ENCODE measurements around the gene NXPH3.

GRCh38 chr17:49576088-49576916, 631 bp downstream of the NXPH3 start:
- no peak for TF ChIP-seq POLR2A (IDR thresholded peaks at IDR 0.05; ENCODE audit: low read depth, low read length)
- no peak for TF ChIP-seq POLR2AphosphoS5 (IDR thresholded peaks at IDR 0.05; ENCODE audit: low read depth, low read length)

Data from GM12891 (cell line).